ENCODE measurements around the gene RAD51B. TPM values are rescaled to one million over a fixed set of nuclear protein-coding genes. Genes with fewer than 3 reads are reported as not detected.

RAD51B gene
- total and polyA plus RNA-seq, 2 of the 13 experiments (the other 11 are each of a cell fraction or from before 2014, with no cell fraction given), result 7.0 to 9.5 TPM

GRCh38 chr14:68607867-68608573 lies 788.4 kb downstream of the RAD51B start:
- peaks cover 88% of the 10 kb centered on the region for H3K4me1 ChIP-seq (ENCODE audit: insufficient read depth, low read length)
- ATAC-seq, result peak; percentile 37
- TF ChIP-seq MATR3 (CRISPR knock-in tag; IDR thresholded peaks at IDR 0.05), result no peak
- TF ChIP-seq IRF9 (CRISPR knock-in tag; IDR thresholded peaks at IDR 0.05; ENCODE audit: borderline replicate concordance), result no peak
- TF ChIP-seq, protein P1, sequence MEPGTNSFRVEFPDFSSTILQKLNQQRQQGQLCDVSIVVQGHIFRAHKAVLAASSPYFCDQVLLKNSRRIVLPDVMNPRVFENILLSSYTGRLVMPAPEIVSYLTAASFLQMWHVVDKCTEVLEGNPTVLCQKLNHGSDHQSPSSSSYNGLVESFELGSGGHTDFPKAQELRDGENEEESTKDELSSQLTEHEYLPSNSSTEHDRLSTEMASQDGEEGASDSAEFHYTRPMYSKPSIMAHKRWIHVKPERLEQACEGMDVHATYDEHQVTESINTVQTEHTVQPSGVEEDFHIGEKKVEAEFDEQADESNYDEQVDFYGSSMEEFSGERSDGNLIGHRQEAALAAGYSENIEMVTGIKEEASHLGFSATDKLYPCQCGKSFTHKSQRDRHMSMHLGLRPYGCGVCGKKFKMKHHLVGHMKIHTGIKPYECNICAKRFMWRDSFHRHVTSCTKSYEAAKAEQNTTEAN (CRISPR knock-in tag; conservative IDR thresholded peaks at IDR 0.05), result no peak
- no peak for TF ChIP-seq MTF2 (CRISPR knock-in tag; IDR thresholded peaks at IDR 0.05; ENCODE audit: borderline replicate concordance)
- TF ChIP-seq MAF1 (CRISPR knock-in tag; IDR thresholded peaks at IDR 0.05; ENCODE audit: borderline replicate concordance), result no peak
- no peak for TF ChIP-seq FOXP1 (IDR thresholded peaks at IDR 0.05)
- no peak for TF ChIP-seq FOXP1 (CRISPR knock-in tag; IDR thresholded peaks at IDR 0.05)
- TF ChIP-seq HMGXB4 (CRISPR knock-in tag; IDR thresholded peaks at IDR 0.05; ENCODE audit: borderline replicate concordance in 1 of 2, low read depth in 1 of 2), result no peak
- TF ChIP-seq ZNF205 (CRISPR knock-in tag; IDR thresholded peaks at IDR 0.05), result no peak
- no peak for TF ChIP-seq ZBTB21 (CRISPR knock-in tag; IDR thresholded peaks at IDR 0.05)
- no peak for TF ChIP-seq NBN (conservative IDR thresholded peaks at IDR 0.05)
- no peak for TF ChIP-seq GABPA (IDR thresholded peaks at IDR 0.05; ENCODE audit: low read depth, low read length)
- TF ChIP-seq GABPA (CRISPR knock-in tag; IDR thresholded peaks at IDR 0.05; ENCODE audit: low read depth), result no peak
- no peak for TF ChIP-seq SRF (IDR thresholded peaks at IDR 0.05; ENCODE audit: low read depth, low read length)
- peak; percentile 11; the same call in 1 of the 2 replicates for TF ChIP-seq ARID2 (CRISPR knock-in tag; IDR thresholded peaks at IDR 0.05; ENCODE audit: borderline replicate concordance)
- TF ChIP-seq ZNF703 (CRISPR knock-in tag; IDR thresholded peaks at IDR 0.05; ENCODE audit: borderline replicate concordance), result no peak
- TF ChIP-seq ZFX (CRISPR knock-in tag; IDR thresholded peaks at IDR 0.05; ENCODE audit: low read depth), result no peak
- 0 out of 2 replicates have a peak, but pooled peaks have one; percentile 91 for TF ChIP-seq FOXO4 (CRISPR knock-in tag; conservative IDR thresholded peaks at IDR 0.05)

More at GRCh38 chr14:68607867-68608573, 788.4 kb downstream of the RAD51B start:
- ChIA-PET POLR2A (interaction anchor here (0.8 to 2.9 kb wide), 17 partner anchors 10 to 215 kb away, joined by 3 to 42 read pairs (median 4); partner anchors contain the start of gene ZFP36L1), CTCF (ENCODE audit: low intra/inter-chr PET ratio, low total read pairs) (no interaction called here)
- no peaks in the 10 kb centered on the region for H3K79me2 ChIP-seq (ENCODE audit: insufficient read depth, low read length)
- H3K9me3 ChIP-seq (ENCODE audit: low read length), result no peaks in the 10 kb centered on the region
- no TSS peak for BruUV-seq (replicated peaks)
- WGBS (ENCODE audit: low lambda C conversion rate), result 65% methylated on average over 12 of the region's 14 CpGs
- H2AFZ ChIP-seq (ENCODE audit: low read length), result no peak overlapping the region
- DNase-seq (ENCODE audit: low spot score) (no peak), FAIRE-seq (no peak)
- peak overlapping the region in 1 of 3 experiments; percentile 55; a peak in 1 of 6 replicates for H3K4me3 ChIP-seq (replicated peaks in 1 of 3; ENCODE audit: insufficient read depth in 1 of 3, low read depth in 2 of 3, low read length in 3 of 3)
- H3K27ac ChIP-seq (ENCODE audit: extremely low read length, insufficient read depth, low read length), result peak overlapping the region; percentile 59
- no peaks in the 10 kb centered on the region for H3K36me3 ChIP-seq (replicated peaks in 1 of 2; ENCODE audit: control insufficient read depth in 1 of 2, insufficient read depth in 2 of 2, low read length in 2 of 2)
- H3K27me3 ChIP-seq (ENCODE audit: control insufficient read depth in 1 of 2, insufficient read depth in 2 of 2, low read length in 2 of 2), result no peaks in the 10 kb centered on the region
- intact Hi-C loops (cut with micrococcal nuclease; ENCODE audit: unreplicated experiment), result loop anchor here (10.0 kb wide), 1 partner anchor 353 kb away; no protein-coding TSS in a partner anchor
- H3K9ac ChIP-seq (ENCODE audit: insufficient read depth, low read depth, low read length), result peak overlapping the region; percentile 42; the same call in 1 of the 2 replicates
- peak overlapping the region; percentile 79 for H3K4me2 ChIP-seq (ENCODE audit: low read depth, low read length)
- in situ Hi-C loops (cut with HindIII; ENCODE audit: extremely low pct_ligation_motif_present, low pct_unique_long_range_greater_than_20kb), result no loop called here
- no peaks in the 10 kb centered on the region for H4K20me1 ChIP-seq (ENCODE audit: insufficient read depth, low read length)

Measured in HepG2 (cell line).